Measurements from ENCODE around the gene HOXA10.

- TF ChIP-seq EZH2 (IDR thresholded peaks at IDR 0.05; ENCODE audit: borderline replicate concordance, low read depth, low read length, severe bottlenecking), result no peak
- no peak for TF ChIP-seq CTCF (IDR thresholded peaks at IDR 0.05; ENCODE audit: borderline replicate concordance, extremely low read depth, low read length, poor library complexity, severe bottlenecking)
These were observed 34.9 kb upstream of the HOXA10 start for GRCh38 chr7:27208998-27209397.
